ENCODE data around the gene SH3GL1.

GRCh38 chr19:4416268-4416667 lies 15.9 kb upstream of the SH3GL1 start:
- TF ChIP-seq CTCF (IDR thresholded peaks at IDR 0.05; ENCODE audit: borderline replicate concordance, extremely low read depth, low read length, poor library complexity, severe bottlenecking) (no peak), EZH2 (IDR thresholded peaks at IDR 0.05; ENCODE audit: borderline replicate concordance, low read depth, low read length, severe bottlenecking) (no peak)

Data from DND-41 (cell line).